OCI-LY1 (cell line): ENCODE measurements around the gene SALL2.

Source experiments
- H2AFZ ChIP-seq: fragments of 200-600 bp; sonication (generic), shearing (Covaris generic); 2 replicates; pipeline ENCODE4 v1.6.0; 2014; ENCODE audit warnings: antibody characterized with exemption, mild to moderate bottlenecking, low read length
- H3F3A ChIP-seq: fragments of 200-600 bp; sonication (generic), shearing (Covaris generic); 2 replicates; pipeline ENCODE4 v1.6.0; 2014; ENCODE audit warnings: mild to moderate bottlenecking, antibody characterized with exemption, low read length, moderate library complexity; ENCODE audit not compliant: insufficient read depth
- H3K27ac ChIP-seq: fragments of 200-600 bp; sonication (generic); 2 replicates; pipeline ENCODE4 v1.5.1; 2014; ENCODE audit warnings: low read length, mixed run types, mild to moderate bottlenecking, low read depth; ENCODE audit not compliant: poor library complexity, severe bottlenecking
- H3K27me3 ChIP-seq: fragments of 200-600 bp; sonication (generic); 2 replicates; pipeline ENCODE4 v1.6.0; 2014; ENCODE audit warnings: antibody characterized with exemption, mild to moderate bottlenecking, low read length, moderate library complexity; ENCODE audit not compliant: insufficient read depth
- H3K36me3 ChIP-seq: fragments of 200-600 bp; sonication (generic); 2 replicates; pipeline ENCODE4 v1.6.1; 2014; ENCODE audit warnings: mild to moderate bottlenecking, antibody characterized with exemption, low read length, moderate library complexity, mixed read lengths; ENCODE audit not compliant: insufficient read depth
- H3K4me1 ChIP-seq: fragments of 200-600 bp; sonication (generic); 2 replicates; pipeline ENCODE4 v1.5.1; 2014; ENCODE audit warnings: mild to moderate bottlenecking, low read length, moderate library complexity; ENCODE audit not compliant: insufficient read depth, severe bottlenecking
- H3K4me2 ChIP-seq: fragments of 200-600 bp; sonication (generic), shearing (Covaris generic); 2 replicates; pipeline ENCODE4 v1.6.1; 2014; ENCODE audit warnings: low read length
- H3K4me3 ChIP-seq: fragments of 200-600 bp; sonication (generic); 2 replicates; pipeline ENCODE4 v1.5.1; 2014; ENCODE audit warnings: low read length, low read depth, mild to moderate bottlenecking, mixed read lengths; ENCODE audit not compliant: poor library complexity, severe bottlenecking
- H3K79me2 ChIP-seq: fragments of 200-600 bp; shearing (Covaris generic); 2 replicates; pipeline ENCODE4 v1.6.1; 2016; ENCODE audit warnings: mixed run types, low read length, mixed read lengths; ENCODE audit not compliant: insufficient read depth
- H3K9ac ChIP-seq: fragments of 200-600 bp; sonication (generic), shearing (Covaris generic); 2 replicates; pipeline ENCODE4 v1.6.1; 2014; ENCODE audit warnings: mild to moderate bottlenecking, low read length, mixed read lengths
- H3K9me2 ChIP-seq: fragments of 200-600 bp; sonication (generic), shearing (Covaris generic); 2 replicates; pipeline ENCODE4 v1.6.1; 2014; ENCODE audit warnings: low read depth, mild to moderate bottlenecking, low read length, mixed read lengths
- H3K9me3 ChIP-seq: fragments of 200-600 bp; shearing (Covaris generic); 2 replicates; pipeline ENCODE4 v1.6.1; 2014; ENCODE audit warnings: low read length, mixed read lengths
- H4K20me1 ChIP-seq: fragments of 200-600 bp; sonication (generic), shearing (Covaris generic); 2 replicates; pipeline ENCODE4 v1.6.0; 2016; ENCODE audit warnings: mild to moderate bottlenecking, low read length; ENCODE audit not compliant: insufficient read depth
- EZH2 ChIP-seq: fragments of 200-600 bp; sonication (generic), shearing (Covaris generic); IDR thresholded peaks from 2 replicates; pipeline ENCODE4 v1.8.0; 2017; ENCODE audit warnings: borderline replicate concordance, mixed run types, mild to moderate bottlenecking, antibody characterized with exemption, low read length, moderate library complexity, mixed read lengths
- TF ChIP-seq, protein P1 (sequence below): fragments of 200-600 bp; sonication (generic), shearing (Covaris generic); IDR thresholded peaks from 2 replicates; pipeline ENCODE4 v1.5.1; 2017; ENCODE audit warnings: mild to moderate bottlenecking, antibody characterized with exemption, low read length, moderate library complexity, mixed read lengths

The SALL2 gene

DNA sequence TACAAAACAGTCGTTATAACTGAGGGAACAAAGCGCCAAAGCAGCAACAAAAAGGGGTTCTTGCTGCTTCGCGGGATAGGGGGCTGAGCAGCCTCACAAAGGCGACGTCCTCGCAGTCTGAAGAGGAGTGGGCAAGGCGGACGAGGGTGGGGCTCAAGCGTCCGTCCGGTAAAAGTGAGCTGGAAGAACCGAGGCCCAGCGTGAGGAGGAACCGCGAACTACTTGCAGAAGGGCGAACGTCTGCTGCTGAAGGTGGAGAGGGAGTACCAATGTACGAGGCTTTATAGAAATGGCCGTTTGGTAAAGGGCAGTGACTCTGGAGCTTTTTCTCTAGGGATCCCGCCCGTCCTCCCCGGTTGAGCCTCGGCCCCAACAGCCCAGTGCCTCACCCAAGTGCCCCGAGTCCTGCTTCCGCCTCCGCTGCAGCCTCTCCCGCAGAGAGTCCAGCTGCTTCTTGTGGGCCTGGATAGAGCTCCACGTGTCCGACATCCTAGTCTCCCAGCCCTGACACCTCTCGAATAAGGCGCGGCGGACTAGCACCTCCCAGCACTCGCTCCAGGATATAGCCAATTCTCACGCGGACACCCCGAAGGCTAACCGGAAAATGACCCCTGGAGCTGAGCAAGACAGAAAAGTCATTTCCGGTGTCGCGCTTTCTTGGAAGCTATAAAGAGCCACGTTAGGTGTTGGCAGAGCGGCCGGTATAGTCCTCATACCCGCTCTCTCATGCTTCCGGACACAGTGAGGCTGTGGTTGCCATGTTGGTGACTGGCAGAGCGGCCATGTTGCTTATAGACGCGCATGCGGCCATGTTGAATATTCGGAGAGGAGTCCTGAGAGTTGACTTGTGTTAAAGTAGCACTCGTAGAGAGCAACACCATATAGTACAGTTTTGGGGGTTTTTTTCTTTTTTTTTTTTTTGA, 15.2 kb downstream of the SALL2 start, which contains the start of gene METTL3:
TSS of gene METTL3 (minus strand) at position 606 of the 923 bp plus-strand sequence. CDS start at position 489, 117 bp downstream.
- peaks cover 20% of the 10 kb centered on the region for H3K4me1 ChIP-seq
- peak within 1 kb of the TSS; percentile 14 for H3K27ac ChIP-seq
- no peaks in the 10 kb centered on the region for H3K27me3 ChIP-seq
- no peaks in the 10 kb centered on the region for H4K20me1 ChIP-seq
- TF ChIP-seq, protein P1, sequence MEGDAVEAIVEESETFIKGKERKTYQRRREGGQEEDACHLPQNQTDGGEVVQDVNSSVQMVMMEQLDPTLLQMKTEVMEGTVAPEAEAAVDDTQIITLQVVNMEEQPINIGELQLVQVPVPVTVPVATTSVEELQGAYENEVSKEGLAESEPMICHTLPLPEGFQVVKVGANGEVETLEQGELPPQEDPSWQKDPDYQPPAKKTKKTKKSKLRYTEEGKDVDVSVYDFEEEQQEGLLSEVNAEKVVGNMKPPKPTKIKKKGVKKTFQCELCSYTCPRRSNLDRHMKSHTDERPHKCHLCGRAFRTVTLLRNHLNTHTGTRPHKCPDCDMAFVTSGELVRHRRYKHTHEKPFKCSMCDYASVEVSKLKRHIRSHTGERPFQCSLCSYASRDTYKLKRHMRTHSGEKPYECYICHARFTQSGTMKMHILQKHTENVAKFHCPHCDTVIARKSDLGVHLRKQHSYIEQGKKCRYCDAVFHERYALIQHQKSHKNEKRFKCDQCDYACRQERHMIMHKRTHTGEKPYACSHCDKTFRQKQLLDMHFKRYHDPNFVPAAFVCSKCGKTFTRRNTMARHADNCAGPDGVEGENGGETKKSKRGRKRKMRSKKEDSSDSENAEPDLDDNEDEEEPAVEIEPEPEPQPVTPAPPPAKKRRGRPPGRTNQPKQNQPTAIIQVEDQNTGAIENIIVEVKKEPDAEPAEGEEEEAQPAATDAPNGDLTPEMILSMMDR = no peak
- TF ChIP-seq EZH2 = no peak
- H3K4me2 ChIP-seq = peak within 1 kb of the TSS; percentile 88
- no peaks in the 10 kb centered on the region for H3F3A ChIP-seq
- H2AFZ ChIP-seq = no peak within 1 kb of the TSS
- H3K9ac ChIP-seq = peak within 1 kb of the TSS; percentile 91
- peaks cover 31% of the 10 kb centered on the region for H3K79me2 ChIP-seq
- H3K9me3 ChIP-seq = no peaks in the 10 kb centered on the region
- peak within 1 kb of the TSS; percentile 88 for H3K4me3 ChIP-seq
- H3K9me2 ChIP-seq = no peaks in the 10 kb centered on the region
- peaks cover 25% of the 10 kb centered on the region for H3K36me3 ChIP-seq

DNA sequence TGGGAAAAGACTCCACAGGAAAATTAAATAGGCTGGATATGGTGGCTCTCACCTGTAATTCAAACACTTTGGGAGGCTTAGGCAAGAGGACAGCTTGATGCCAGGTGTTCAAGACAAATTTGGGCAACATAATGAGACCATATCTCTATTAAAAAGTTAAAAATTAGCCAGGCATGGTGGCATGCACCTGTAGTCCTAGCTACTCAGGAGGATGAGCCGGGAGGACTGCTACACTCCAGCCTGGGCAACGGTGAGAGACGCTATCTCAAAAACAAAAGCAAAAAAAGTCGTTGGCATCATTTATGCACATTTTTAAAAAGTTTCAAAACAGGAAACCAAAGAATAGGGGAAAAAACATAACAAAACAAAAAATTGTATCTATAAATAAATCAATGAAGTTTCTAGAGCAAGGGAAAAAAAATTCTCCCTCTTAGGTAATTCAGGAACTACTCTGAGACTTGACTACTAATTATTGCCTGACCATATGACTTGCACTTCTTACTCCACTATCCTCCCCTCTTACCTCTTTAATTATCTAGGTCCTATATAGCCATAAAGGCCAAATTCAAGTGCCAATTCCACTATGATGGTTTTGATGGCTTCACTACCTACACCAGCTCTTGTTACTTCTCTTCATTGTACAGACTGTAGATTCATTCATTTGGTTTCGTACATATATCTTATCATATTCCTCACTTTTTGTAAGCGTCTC, 16.6 kb downstream of the SALL2 start:
- H3K4me3 ChIP-seq = peak overlapping the region; percentile 88
- H3K9me3 ChIP-seq = no peaks in the 10 kb centered on the region
- peaks cover 20% of the 10 kb centered on the region for H3K4me1 ChIP-seq
- no peak overlapping the region for H2AFZ ChIP-seq
- no peaks in the 10 kb centered on the region for H3K9me2 ChIP-seq
- H3K27ac ChIP-seq = no peak overlapping the region
- H3K9ac ChIP-seq = peak overlapping the region; percentile 91; the same call in 1 of the 2 replicates
- no peak for TF ChIP-seq EZH2
- TF ChIP-seq, protein P1 = no peak
- H3K4me2 ChIP-seq = peak overlapping the region; percentile 88
- H3K36me3 ChIP-seq = peaks cover 25% of the 10 kb centered on the region
- no peaks in the 10 kb centered on the region for H3K27me3 ChIP-seq
- H3F3A ChIP-seq = no peaks in the 10 kb centered on the region
- peaks cover 38% of the 10 kb centered on the region for H3K79me2 ChIP-seq
- no peaks in the 10 kb centered on the region for H4K20me1 ChIP-seq

DNA sequence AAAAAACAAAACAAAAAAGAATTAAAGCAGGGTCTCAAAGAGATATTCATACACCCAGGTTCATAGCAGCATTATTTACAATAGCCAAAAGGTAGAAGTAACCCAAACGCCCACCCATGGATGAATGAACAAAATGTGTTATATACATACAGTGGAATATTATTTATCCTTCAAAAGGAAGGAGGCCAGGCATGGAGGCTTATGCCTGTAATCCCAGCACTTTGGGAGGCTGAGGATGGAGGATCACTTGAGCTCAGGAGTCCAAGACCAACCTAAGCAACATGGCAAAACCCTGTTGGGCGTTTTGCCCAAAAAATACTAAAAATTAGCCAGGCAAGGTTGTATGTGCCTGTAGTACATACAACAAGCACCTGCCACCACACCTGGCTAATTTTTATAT, 19.6 kb downstream of the SALL2 start:
- H3K4me2 ChIP-seq = no peak overlapping the region
- no peaks in the 10 kb centered on the region for H3K27me3 ChIP-seq
- H3K4me1 ChIP-seq = peaks cover 14% of the 10 kb centered on the region
- no peaks in the 10 kb centered on the region for H4K20me1 ChIP-seq
- no peak overlapping the region for H3K27ac ChIP-seq
- no peaks in the 10 kb centered on the region for H3K9me3 ChIP-seq
- H3K4me3 ChIP-seq = no peak overlapping the region
- peaks cover 38% of the 10 kb centered on the region for H3K79me2 ChIP-seq
- H3K9ac ChIP-seq = no peak overlapping the region
- TF ChIP-seq, protein P1 = no peak
- TF ChIP-seq EZH2 = no peak
- no peaks in the 10 kb centered on the region for H3K9me2 ChIP-seq
- no peaks in the 10 kb centered on the region for H3F3A ChIP-seq
- H2AFZ ChIP-seq = no peak overlapping the region
- H3K36me3 ChIP-seq = peaks cover 50% of the 10 kb centered on the region
